ENCODE data around the gene DPYD. TPM values are rescaled to one million over a fixed set of nuclear protein-coding genes. Genes with fewer than 3 reads are reported as not detected.

DPYD gene
- total and polyA plus RNA-seq, 9 donors = 17.2 to 45.9 (median 38.7) TPM

- WGBS, 3 donors = 90 to 94% (median 94%) methylated on average over 1 of the region's 1 CpG
- Histone ChIP-seq H3K9me3 (peaks cover 0 to 3% of the 10 kb centered on the region in 2 donors), H3K27ac (no peak overlapping the region), H3K36me3 (no peaks in the 10 kb centered on the region), H3K27me3 (no peaks in the 10 kb centered on the region), H3K4me3 (no peak overlapping the region), H3K4me1 (ENCODE audit: insufficient read depth) (peaks cover 2% of the 10 kb centered on the region)
- TF ChIP-seq POLR2A (IDR thresholded peaks at IDR 0.05) = no peak
- no peak for TF ChIP-seq CTCF (IDR thresholded peaks at IDR 0.05)
- no peak for TF ChIP-seq EP300 (IDR thresholded peaks at IDR 0.05)
- no peak for DNase-seq
- intact Hi-C loops (cut with DNase I) = no loop called here
Measured at GRCh38 chr1:97883823-97884222, 37.0 kb downstream of the DPYD start.

GRCh38 chr1:97877307-97877706 lies 43.5 kb downstream of the DPYD start:
- Histone ChIP-seq H3K4me3 (no peak overlapping the region), H3K9me3 (no peaks in the 10 kb centered on the region), H3K4me1 (ENCODE audit: insufficient read depth) (no peaks in the 10 kb centered on the region), H3K27ac (no peak overlapping the region), H3K36me3 (no peaks in the 10 kb centered on the region), H3K27me3 (no peaks in the 10 kb centered on the region)
- WGBS, 3 donors = 72 to 82% (median 80%) methylated on average over 2 of the region's 2 CpGs
- no peak for DNase-seq
- no peak for TF ChIP-seq EP300 (IDR thresholded peaks at IDR 0.05)
- TF ChIP-seq CTCF (IDR thresholded peaks at IDR 0.05) = no peak
- TF ChIP-seq POLR2A (IDR thresholded peaks at IDR 0.05) = no peak
- intact Hi-C loops (cut with DNase I) = no loop called here

- Histone ChIP-seq H3K4me3 (no peak overlapping the region), H3K4me1 (ENCODE audit: insufficient read depth) (no peaks in the 10 kb centered on the region), H3K27me3 (no peaks in the 10 kb centered on the region), H3K36me3 (no peaks in the 10 kb centered on the region), H3K27ac (no peak overlapping the region), H3K9me3 (no peaks in the 10 kb centered on the region)
- no peak for DNase-seq
- WGBS, 3 donors = 92 to 96% (median 96%) methylated on average over 3 of the region's 3 CpGs
- intact Hi-C loops (cut with DNase I) = no loop called here
- no peak for TF ChIP-seq CTCF (IDR thresholded peaks at IDR 0.05)
- TF ChIP-seq POLR2A (IDR thresholded peaks at IDR 0.05) = no peak
- TF ChIP-seq EP300 (IDR thresholded peaks at IDR 0.05) = no peak
Measured at GRCh38 chr1:97875996-97876395, 44.8 kb downstream of the DPYD start.

GRCh38 chr1:97870589-97870988 lies 50.2 kb downstream of the DPYD start:
- TF ChIP-seq POLR2A (IDR thresholded peaks at IDR 0.05) (no peak), CTCF (IDR thresholded peaks at IDR 0.05) (no peak)
- 86 to 93% (median 90%) methylated on average over 7 of the region's 7 CpGs for WGBS, 3 donors
- no peak for DNase-seq

GRCh38 chr1:97869441-97869840 lies 51.4 kb downstream of the DPYD start:
- Histone ChIP-seq H3K9me3 (no peaks in the 10 kb centered on the region), H3K4me3 (no peak overlapping the region), H3K4me1 (ENCODE audit: insufficient read depth) (no peaks in the 10 kb centered on the region), H3K27me3 (no peaks in the 10 kb centered on the region), H3K36me3 (no peaks in the 10 kb centered on the region), H3K27ac (no peak overlapping the region)
- DNase-seq = no peak
- WGBS, 3 donors = 17 to 19% (median 19%) methylated on average over 2 of the region's 2 CpGs
- TF ChIP-seq POLR2A (IDR thresholded peaks at IDR 0.05) (no peak), EP300 (IDR thresholded peaks at IDR 0.05) (no peak), CTCF (IDR thresholded peaks at IDR 0.05) (no peak)
- intact Hi-C loops (cut with DNase I) = no loop called here

More at GRCh38 chr1:97870589-97870988, 50.2 kb downstream of the DPYD start:
- intact Hi-C loops (cut with DNase I) = no loop called here
- H3K27me3 ChIP-seq = no peaks in the 10 kb centered on the region
- H3K4me3 ChIP-seq = no peak overlapping the region
- no peak overlapping the region for H3K27ac ChIP-seq
- H3K4me1 ChIP-seq (ENCODE audit: insufficient read depth) = no peaks in the 10 kb centered on the region
- H3K36me3 ChIP-seq = no peaks in the 10 kb centered on the region
- H3K9me3 ChIP-seq = no peaks in the 10 kb centered on the region

All from ovary (tissue), 9 donors.